Frontal cortex (tissue), 4 donors: ENCODE data around the gene MAP6. TPM values are rescaled to one million over a fixed set of nuclear protein-coding genes. Genes with fewer than 3 reads are reported as not detected.
A peak's percentile ranks its signal among the peaks of the same experiment; 100 is the strongest.

Experiments
- DNase-seq, 2 donors: peaks; one replicate each; pipeline ENCODE4 v3.0.0; 2012; ENCODE audit warnings: low spot score in 2 of 2
- FAIRE-seq: peaks from 2 replicates; lab custom pipeline; 2012; peaks lifted over from hg19 to GRCh38; lab: Jason Lieb, UNC
- total RNA-seq: library from RNA; depleted of rRNA; stranded (reverse); fragments of >200 nt; gene quantifications from one replicate; pipeline ENCODE4 v1.2.3, GENCODE V29; 2014
- donor health status: control.
- donor health status: control.
- donor health status: control.

Gene MAP6
- total RNA-seq, 1 donor from 2014 or later, result 64.0 TPM

DNA sequence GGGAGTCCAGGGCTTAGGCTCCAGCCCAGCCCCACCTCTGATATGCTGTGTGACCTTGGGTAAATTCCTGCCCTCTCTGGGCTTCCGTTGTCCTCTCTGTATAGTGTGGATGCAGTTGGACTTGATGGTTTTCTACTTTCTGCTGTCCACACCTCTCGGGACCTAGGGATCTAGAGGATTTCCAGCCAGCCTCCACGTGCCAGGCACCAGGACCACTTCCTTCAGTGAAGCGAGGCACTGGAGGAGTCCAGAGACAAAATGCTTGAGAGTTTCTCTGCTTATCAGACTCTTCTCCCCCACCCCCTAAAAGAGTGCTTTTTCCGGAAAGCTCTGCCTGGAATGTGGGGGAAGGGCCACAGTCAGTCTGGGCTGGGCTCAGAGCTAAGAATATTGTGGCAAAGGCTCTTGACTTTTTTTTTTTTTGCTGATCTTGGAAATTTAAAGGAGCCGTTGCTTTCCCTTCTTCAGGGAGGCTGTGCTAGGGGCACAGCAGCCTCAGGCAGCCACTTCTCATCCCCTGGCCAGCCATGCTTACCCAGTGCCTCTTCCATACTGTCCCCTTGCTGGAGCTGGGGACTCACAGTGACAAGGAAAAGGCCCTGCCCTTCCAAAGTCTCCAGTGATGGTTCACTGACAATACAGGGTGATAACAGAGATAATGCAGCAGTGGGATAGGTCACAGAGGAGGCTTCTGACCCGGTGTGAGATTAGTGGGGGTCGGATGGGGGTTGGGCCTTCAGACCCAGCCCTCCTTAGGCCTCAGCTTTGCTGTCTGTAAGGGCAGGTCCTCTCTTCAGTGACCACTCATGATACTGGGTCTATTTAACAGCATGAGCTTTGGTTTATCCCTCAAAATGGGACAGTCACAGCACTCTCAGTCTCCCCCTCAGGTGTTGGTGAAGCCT lies 109.6 kb downstream of the MAP6 start:
- DNase-seq (no peak), FAIRE-seq (no peak)

DNA sequence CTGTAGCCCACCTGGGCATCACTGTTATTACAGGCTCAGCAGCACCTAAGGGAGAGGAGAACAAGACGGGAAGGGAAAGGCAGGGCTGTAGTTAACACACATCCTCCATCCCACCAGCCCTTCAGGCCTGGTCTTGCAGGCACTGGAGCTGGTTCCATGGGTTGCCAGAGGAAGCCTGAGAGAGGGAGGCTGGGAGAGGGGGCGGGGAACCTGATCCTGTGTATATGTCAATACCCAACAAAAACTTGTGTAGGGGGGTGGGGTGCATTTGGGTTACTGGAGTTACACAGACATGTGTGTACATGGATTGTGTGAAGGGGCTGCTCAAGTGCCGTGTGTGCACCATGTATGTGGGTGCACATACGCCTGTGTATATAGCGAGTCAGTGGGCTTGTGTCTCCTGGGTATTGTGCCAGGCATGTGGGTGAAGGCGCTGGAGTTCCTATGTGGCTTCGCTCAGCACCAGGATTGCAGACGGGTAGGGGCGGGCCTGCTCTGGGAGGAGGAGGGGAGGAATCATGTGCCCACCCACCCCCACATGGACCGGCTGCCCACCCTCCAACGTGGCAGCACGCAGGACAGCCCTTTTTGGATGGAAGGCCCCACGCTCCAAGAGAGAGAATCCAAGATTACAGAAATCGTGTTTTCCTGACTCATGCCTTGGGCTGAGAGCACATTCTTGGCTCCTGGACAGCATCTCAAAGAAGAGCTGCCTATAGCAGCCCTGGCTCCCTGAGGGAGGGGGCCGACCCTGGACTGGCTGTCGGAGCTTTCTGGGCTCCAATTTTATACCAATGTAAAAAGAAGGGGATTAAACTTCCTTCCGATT lies 111.0 kb downstream of the MAP6 start:
- DNase-seq (no peak), FAIRE-seq (no peak)

DNA sequence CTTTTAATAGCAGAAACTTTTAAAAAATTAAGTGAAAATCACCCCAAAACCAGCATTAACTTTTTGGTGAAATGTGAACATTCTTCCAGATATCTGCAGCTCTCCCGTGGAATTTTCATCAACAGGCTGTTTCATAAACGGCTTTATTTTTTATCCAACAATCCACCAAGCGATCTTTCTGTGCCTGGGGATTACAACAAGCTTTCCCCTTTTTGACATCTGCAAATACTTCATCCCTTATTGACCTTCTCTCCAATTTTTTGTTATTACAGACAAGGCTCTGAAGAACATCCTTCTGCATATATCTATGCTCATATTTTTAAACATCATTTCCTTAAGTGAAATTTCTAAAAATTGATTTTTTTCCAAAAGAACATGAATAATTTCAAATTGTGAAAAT lies 112.6 kb downstream of the MAP6 start:
- FAIRE-seq, result no peak
- no peak for DNase-seq

DNA sequence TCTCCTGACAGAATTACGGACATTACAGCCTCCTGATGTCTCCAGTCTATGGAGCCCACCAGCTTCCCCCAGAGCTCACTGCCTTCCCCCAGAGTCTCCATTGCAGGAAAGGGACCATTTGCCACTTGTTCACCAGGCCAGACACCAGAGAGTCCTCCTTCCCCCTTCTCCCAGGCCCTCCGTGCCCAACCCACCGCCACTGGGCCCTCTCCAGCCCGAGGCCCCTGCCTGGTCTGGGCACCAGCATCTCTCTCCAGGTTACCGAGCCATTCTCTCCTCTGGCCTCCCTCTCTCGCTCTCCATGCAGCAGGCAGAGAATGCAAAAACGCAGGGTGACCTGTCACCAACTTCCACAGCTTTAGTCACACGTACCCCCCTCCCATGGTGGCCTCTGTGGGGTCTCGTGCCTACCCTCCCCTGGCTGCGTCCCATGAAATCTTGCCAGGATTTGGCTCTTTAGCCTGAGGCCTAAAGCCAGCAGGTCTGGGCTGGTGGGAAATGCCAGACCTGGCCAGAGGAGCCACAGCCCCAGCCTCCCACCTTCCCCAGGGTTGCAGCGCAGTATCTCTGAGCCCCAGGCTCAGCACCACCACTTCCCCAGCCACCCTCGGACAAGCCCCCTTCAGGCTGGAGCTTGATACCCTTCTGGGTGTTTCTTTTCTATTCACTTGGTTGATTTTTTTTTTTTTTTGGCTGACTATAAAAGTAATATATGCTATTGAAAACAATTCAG lies 113.6 kb downstream of the MAP6 start:
- FAIRE-seq (no peak), DNase-seq (no peak)

DNA sequence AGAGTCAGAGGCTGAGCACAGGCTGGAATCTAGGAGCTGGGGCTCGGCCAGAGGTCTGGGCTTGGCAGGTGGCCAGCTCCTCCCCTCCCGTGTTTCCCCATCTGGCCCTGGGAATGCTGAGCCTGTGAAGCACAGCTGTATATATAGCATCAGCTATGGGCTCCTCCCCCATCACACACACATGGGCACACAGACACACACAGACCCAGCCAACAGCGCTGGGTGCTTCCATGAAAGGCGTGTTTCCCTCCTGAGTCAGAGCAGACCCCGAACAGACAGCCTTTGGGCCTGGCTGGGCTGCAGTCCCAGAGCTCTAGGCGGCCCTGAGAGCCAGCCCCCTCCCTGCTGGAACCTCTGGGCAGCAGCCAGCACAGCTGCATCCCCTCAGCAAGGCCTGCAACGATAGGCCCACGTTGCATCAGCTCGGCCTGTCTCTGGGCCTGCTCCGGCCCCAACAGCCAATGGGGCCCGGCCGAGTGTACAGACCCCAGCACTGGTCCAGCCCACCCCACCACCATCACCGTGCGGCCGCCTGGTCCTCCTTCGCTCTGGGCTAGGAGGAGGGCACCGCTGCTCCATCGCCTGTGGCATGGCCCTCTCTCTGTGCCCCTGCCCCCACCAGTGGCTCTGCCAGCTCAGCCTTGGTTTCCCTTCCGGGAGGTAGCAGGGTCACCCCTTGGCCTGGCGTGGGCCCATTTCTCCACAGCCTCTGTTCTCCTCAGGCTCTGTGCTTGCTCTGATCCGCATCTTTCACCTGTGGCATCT lies 114.4 kb downstream of the MAP6 start:
- DNase-seq (peak; percentile 83), FAIRE-seq (peak; percentile 36)

DNA sequence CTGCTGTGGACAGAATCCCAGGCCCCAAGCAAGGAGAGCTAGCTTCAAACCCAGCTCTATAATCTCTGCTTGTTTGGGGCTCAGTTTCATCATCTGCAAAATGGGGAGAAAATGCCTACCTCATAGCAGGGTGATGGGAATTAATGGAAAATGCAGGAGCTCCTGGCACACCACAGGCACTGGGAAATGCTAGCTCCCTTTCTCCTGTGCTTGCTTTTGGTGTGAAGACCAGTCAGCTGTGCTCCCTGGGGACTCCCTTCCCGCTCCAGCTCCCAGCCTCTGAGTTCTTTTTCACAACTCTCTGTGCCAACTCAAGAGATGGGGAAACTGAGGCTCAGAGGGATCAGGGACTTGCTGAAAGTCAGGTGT lies 115.0 kb downstream of the MAP6 start:
- DNase-seq, result no peak
- FAIRE-seq, result no peak

DNA sequence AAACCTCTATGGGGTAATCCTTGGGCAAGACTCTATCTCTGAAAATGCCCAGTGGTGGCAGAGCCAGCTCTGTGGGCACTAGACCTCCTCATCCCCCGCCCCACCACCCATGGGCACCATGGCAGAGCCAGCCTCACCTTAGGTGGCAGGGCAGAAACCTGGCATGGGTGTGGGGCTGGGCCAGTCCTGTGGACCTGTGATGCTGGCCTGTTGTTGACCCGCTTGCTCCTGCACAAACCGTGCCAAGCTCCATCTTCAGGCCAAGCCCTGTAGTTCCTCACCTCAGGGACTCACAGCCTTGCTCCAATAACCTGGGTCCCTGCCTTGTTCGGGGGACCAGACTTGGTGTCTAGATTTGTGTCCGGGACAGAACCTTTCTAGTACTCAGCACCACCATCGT lies 115.7 kb downstream of the MAP6 start:
- no peak for DNase-seq
- no peak for FAIRE-seq

DNA sequence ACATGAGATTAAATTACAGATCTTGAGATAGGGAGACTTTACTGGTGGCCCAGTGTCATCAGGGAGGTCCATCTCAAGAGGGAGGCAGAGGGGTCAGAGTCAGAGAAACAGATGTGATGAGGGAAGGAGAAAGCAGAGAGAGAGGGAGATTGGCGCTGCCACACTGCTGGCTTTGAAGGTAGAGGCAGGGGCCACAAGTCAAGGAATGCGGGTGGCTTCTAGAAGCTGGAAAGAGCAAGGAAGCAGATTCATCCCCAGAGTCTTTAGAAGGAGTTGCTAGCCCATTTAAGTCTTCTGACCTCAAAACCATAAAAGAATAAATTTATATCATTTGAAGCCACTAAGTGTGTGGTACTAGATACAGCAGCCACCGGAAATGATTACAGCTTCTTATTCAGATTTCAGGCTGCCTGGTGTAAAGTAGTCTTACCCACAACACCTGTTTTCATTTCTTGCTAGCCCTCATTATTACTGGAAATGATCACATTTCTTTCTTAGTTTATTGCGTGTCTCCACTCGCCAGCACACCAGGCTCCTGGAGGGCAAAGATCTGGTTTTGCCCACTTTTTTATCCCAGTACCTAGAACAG lies 119.4 kb downstream of the MAP6 start:
- no peak for DNase-seq
- FAIRE-seq, result no peak

DNA sequence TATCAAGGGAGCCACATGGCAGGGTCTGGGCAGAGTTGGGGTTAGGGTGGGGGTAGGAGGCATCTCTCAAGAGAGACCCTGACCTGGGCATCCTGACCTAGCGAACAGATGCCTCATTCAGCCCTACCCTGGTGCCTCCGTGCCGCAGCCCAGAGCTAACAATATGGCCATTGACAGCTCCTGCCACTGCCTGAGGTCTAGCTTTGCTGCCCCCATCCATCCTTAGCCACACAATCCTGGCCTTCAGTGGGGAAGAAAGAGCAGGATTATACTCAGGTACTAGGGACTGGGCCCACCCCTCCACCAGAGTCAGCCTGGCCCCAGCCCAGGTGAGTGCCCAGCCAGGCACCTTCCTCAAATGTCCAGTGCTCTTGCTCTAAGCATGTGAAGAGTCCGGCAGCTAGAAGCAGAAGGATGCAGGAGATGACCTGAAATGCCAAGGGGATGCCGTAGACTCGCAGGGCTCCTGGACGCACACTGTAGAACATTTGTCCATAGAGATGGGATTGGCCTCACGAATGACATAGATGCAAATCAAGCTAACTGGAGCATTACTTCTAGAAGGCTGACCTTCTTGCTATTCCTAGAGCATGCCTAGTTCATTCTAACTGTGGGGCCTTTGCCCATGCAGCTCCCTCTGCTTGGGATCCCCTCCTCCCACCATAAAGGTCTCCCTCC lies 120.1 kb downstream of the MAP6 start:
- FAIRE-seq, result no peak

DNA sequence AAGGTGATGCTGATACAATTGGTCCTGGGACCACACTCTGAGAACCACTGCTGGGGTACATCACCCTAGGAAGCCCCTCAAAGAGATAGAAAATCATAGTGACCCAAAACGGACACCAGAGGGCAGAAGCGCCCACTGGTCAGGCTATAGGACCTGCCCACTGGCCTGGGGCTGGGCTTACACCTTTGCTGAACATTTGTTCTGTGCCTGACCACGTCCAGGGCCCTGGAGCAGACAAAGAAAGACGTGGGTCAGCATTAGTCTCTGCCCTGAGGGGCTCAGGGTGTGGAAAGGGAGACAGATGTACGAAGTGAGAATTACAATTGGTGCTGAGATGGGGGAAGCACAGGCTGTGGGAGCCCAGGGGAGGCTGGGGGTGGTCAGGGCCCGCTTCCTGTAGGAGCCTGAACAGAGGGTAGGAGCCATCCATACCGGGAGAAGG lies 121.2 kb downstream of the MAP6 start:
- peak in 1 of 2 donors; percentile 79 for DNase-seq
- no peak for FAIRE-seq

More for the DNA sequence above, 120.1 kb downstream of the MAP6 start:
- DNase-seq, result no peak

DNA sequence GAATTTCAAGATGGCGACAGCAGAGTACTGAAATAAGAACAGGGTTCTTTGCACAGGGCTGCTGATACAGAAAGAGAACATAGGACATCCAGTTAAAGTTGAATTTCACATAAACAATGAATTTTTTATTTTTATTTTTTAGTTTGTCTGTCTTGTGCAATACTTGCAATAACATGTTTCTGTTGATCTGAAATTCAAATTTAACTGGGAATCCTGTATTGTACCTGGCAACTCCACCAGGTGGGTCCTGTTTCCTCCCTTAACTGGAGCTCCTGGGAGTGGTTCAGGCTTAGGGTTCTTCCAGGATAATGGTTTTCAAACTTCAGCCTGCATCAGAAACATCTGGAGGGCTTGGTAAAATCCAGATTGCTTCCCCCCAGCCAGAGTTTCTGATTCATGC lies 121.7 kb downstream of the MAP6 start:
- FAIRE-seq, result no peak
- no peak for DNase-seq

DNA sequence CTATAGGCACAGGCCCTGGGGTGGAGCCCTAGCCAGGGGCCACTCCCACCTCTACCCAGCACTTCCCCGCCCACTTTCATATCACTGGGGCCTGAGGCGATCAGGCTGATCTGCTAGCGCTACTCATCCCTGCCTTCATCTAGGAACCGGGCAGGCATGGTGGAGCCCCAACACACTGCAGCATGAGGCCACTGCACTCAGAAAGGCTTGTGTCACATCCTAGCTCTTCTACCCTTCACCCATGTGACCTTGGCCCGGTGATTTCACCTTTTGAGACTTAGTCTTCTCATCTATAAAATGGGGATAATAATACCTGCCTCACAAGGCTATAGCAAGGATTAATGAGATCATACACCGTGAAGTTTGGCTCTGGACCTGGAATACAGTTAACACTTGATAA lies 125.0 kb downstream of the MAP6 start:
- DNase-seq, result no peak
- FAIRE-seq, result no peak

DNA sequence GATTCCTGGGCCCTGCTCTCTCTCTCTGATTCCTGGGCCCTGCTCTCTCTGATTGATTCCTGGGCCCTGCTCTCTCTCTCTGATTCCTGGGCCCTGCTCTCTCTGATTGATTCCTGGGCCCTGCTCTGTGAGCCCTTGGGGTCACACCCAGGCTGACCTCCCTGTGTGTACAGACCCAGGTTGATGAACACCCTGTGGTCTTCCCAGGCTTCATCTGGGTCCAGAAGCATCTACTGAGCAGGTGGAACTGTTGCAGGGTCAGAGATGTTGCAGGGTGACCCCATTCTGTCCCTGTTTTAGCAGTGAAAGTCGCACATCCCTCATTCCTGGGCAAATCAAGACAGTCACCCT lies 126.8 kb downstream of the MAP6 start:
- DNase-seq (no peak), FAIRE-seq (no peak)

DNA sequence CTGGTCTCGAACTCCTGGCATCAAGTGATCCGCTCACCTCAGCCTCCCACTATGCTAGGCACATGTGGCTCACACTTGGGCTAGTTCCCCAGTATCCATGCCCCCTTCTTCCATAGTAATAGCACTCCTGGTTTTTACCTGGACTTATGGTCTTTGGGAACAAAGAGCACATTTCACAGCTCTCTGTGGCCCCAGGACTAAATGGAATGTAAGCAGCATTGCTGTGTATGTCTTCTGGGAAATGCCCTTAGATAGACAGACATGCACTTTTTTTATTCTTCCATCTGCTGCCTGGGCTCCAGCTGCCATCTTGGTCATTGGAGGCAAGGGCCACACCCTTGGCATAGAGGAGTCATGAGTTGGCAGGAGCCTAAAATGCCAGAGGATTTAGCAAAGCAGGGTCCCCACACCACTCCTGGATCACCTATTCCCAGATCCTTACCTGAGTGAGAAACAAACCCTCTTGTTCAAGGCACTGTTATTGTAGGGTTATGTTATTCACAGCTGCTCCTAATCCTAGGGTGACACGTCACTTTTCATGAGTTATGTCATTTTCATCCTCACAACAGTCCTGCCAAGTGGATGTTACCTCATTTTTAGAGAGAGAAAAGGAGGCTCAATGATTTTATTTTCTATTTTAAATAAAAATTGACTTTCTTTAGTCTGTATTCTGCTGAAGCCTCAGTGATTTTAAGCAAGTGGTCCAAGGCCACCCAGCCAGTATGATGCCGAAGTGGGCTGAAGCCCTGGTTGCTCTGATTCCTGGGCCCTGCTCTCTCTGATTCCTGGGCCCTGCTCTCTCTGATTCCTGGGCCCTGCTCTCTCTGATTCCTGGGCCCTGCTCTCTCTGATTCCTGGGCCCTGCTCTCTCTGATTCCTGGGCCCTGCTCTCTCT lies 127.4 kb downstream of the MAP6 start:
- FAIRE-seq, result no peak
- DNase-seq, result no peak

DNA sequence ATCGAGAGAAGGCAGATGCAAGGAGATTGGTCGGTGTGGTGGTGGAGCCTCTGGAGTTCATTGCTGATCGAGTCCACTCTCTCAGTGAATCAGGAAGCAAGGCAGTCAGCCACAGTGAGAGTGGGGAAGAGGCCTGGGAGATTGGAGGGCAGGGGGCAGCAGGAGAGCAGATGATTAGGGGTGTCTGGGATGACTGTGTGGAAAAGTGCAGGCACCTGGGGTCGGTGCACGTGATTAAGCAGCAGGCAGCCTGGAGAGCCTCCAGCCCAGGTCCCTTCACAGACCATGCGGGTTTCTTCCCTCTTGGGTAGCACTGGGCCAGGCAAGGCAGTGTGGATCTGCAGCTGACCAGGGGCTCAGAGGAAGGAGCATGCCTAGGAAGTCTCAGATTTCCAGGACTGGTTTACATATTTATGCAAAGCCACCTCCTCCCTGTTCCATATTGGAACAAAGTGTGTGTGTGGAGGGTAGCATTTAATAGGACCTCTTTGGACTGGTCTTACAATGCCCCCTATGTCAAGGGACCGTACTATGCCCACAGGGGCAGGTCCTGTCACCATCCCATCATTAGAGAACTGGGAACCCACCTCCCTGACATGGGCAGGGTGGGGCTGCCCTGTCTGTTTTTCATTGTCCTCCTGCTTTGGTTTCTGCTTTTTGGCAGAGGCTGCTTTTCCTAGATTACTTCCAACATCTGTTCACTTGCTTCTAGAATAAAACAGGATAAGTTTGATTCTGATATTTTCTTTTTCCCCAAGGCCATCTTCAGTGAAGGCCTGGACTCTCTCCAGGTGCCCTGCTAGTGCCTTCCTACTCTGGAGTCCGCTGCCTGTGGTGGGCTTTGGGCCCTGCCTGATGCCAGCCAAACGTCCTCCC lies 129.1 kb downstream of the MAP6 start:
- DNase-seq, result no peak
- no peak for FAIRE-seq

DNA sequence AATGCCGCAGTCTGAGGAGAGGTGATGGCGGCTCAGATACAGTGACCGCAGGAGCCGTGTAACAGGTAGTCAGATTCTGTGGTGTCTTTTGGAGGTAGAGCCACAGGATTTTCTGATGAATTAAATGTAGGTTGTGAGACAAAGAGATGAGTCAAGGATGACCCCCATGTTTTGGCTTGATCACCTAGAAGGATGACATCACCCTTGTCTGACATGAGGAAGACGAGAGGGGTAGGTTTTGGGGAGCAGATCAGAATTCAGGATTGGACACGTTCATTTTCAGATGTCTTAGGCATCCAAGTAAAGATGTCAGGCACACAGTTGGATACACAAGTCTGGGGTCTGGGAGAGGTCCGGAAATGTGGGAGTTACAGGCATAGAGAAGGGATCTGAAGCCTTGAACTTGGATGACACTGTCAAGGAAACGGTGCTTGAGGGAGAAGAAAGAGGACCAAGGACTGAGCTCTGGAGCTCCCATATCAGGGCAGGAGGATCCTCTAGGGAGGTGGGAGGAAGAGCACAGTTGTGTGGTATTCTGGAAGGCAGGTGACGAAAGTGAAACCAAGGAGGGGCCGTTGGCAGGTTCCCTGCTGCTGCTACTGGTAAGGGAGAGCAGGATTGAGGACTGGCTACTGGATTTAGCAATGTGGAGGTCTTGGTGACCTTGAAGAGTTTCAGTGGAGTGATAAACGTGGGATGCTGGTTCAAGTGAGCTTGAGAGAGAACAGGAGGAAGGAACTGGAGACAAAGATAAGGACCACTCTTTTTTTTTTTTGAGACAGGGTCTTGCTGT lies 130.5 kb downstream of the MAP6 start:
- no peak for DNase-seq
- no peak for FAIRE-seq
